Testis (tissue), 3 donors: ENCODE results near the gene KLK14. TPM values are rescaled to one million over a fixed set of nuclear protein-coding genes. Genes with fewer than 3 reads are reported as not detected.

ENCODE experiments used
- DNase-seq: peaks from one replicate; pipeline ENCODE4 v3.0.0-alpha.2; 2019
- H3K27ac ChIP-seq, 2 donors: fragments of 200-600 bp; sonication (generic); one replicate each; pipeline ENCODE4 v1.5.1; 2019
- H3K27me3 ChIP-seq: fragments of 200-600 bp; sonication (generic); one replicate; pipeline ENCODE4 v1.5.1; 2019
- H3K36me3 ChIP-seq: fragments of 200-600 bp; sonication (generic); one replicate; pipeline ENCODE4 v1.5.1; 2017; ENCODE audit warnings: low read depth; ENCODE audit errors: missing control alignments
- H3K4me1 ChIP-seq: fragments of 200-600 bp; sonication (generic); one replicate; pipeline ENCODE4 v1.5.1; 2019
- H3K4me3 ChIP-seq, 2 donors: fragments of 200-600 bp; sonication (generic); one replicate each; pipeline ENCODE4 v1.5.1; 2017 to 2019
- H3K9me3 ChIP-seq: fragments of 200-600 bp; sonication (generic); one replicate; pipeline ENCODE4 v1.5.1; 2017
- POLR2A ChIP-seq: fragments of 450-650 bp; IDR thresholded peaks from one replicate; pipeline ENCODE4 v1.6.1; 2017; ENCODE audit warnings: antibody characterized with exemption, mild to moderate bottlenecking, moderate library complexity
- WGBS, 2 donors: methylation state at CpG; one replicate each; pipeline ENCODE4 v1.1.5; 2018; 5-methylcytosine and 5-hydroxymethylcytosine counted together
- intact Hi-C: fragments of 100-400 bp; cut with DNase I; formaldehyde crosslinking; loops from one replicate; pipeline ENCODE4 v1.15.1; 2023; ENCODE audit warnings: low total_unique reads
- polyA plus RNA-seq: library from polyadenylated mRNA; stranded (reverse); fragments of 350-450 nt; fragmentation: Illumina TruSeq; extraction: RNeasy Lipid Tissue Mini Kit (QIAGEN cat#74804); gene quantifications from one replicate; pipeline ENCODE4 v1.2.3, GENCODE V29; 2014; ENCODE audit warnings: low read depth, low replicate concordance; ENCODE audit not compliant: insufficient read depth
- total RNA-seq, 2 donors: library from RNA; depleted of rRNA; stranded (reverse); fragments of >200 nt; gene quantifications; one replicate each; pipeline ENCODE4 v1.2.3, GENCODE V29; 2016
- TF ChIP-seq, protein P1 (sequence below), 3 experiments: fragments of 450-650 bp in 2 of 3; fragments of 200-600 bp in 1 of 3; sonication (generic) in 1 of 3; IDR thresholded peaks; one replicate each; pipeline ENCODE4 v1.5.1; 2016 to 2019; ENCODE audit warnings: antibody characterized with exemption in 3 of 3, mild to moderate bottlenecking in 2 of 3, moderate library complexity in 1 of 3

The KLK14 gene
- total and polyA plus RNA-seq, 3 donors from 2014 or later = 0.63 to 1.4 TPM; not detected in 1

DNA sequence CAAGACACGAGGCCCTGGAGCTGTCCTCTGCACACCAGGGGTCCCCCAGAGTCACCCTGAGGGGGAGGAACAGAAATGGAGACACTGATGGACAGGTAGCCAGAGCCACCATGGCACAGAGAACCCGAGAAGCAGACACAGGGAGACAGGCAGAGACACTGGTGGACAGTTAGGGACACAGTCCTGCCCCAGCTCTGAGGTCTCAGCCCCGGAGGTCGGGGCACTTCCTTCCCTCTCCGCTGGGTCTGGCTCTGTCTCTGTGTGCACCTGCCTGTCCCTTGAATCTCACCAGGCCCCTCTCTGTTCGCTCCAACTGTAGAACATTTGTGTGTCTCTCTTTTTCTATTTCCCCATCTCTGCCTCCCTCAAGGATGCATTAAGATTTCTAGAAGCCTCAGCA lies 4.6 kb downstream of the KLK14 start:
- no peak overlapping the region for H3K27ac ChIP-seq
- intact Hi-C loops = no loop called here
- TF ChIP-seq POLR2A = no peak
- TF ChIP-seq, protein P1, sequence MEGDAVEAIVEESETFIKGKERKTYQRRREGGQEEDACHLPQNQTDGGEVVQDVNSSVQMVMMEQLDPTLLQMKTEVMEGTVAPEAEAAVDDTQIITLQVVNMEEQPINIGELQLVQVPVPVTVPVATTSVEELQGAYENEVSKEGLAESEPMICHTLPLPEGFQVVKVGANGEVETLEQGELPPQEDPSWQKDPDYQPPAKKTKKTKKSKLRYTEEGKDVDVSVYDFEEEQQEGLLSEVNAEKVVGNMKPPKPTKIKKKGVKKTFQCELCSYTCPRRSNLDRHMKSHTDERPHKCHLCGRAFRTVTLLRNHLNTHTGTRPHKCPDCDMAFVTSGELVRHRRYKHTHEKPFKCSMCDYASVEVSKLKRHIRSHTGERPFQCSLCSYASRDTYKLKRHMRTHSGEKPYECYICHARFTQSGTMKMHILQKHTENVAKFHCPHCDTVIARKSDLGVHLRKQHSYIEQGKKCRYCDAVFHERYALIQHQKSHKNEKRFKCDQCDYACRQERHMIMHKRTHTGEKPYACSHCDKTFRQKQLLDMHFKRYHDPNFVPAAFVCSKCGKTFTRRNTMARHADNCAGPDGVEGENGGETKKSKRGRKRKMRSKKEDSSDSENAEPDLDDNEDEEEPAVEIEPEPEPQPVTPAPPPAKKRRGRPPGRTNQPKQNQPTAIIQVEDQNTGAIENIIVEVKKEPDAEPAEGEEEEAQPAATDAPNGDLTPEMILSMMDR (IDR thresholded peaks at IDR 0.05) = no peak
- H3K27me3 ChIP-seq = no peaks in the 10 kb centered on the region
- DNase-seq = no peak
- no peak overlapping the region for H3K4me3 ChIP-seq
- 77 to 89% methylated on average over 5 to 6 of the region's 6 CpGs for WGBS, 2 donors
- H3K9me3 ChIP-seq = no peaks in the 10 kb centered on the region
- no peaks in the 10 kb centered on the region for H3K4me1 ChIP-seq
- H3K36me3 ChIP-seq = no peaks in the 10 kb centered on the region

DNA sequence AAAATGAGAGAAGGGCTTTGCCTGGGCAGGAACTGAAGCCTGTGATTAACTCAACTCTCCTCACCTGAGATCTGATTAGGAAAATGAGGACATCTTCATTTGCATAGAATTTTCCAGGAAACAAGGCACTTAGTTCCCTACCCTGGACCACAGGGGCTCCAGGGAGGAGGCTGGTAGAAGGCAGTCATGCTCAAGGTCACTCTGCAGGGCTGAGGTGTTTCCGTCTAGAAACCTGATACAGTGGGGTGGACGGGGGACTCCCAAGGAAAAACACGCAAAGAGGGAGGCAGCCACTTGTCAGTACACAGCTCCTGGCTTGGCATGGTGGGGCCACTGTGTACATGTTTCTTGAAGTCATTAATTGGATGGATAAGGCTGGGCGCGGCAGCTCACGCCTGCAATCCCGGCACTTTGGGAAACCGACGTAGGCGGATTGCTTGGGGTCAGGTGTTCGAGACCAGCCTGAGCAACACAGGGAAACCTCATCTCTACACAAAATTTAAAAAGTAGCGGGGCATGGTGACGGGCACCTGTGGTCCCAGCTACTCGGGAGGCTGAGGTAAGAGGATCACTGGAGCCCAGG lies 6.0 kb downstream of the KLK14 start:
- Histone ChIP-seq H3K27ac (no peak overlapping the region), H3K4me1 (no peaks in the 10 kb centered on the region), H3K27me3 (no peaks in the 10 kb centered on the region), H3K9me3 (no peaks in the 10 kb centered on the region), H3K4me3 (no peak overlapping the region), H3K36me3 (no peaks in the 10 kb centered on the region)
- intact Hi-C loops = no loop called here
- TF ChIP-seq, protein P1 (IDR thresholded peaks at IDR 0.05) = no peak
- TF ChIP-seq POLR2A = no peak
- 80 to 83% methylated on average over 14 of the region's 14 CpGs for WGBS, 2 donors
- DNase-seq = no peak

DNA sequence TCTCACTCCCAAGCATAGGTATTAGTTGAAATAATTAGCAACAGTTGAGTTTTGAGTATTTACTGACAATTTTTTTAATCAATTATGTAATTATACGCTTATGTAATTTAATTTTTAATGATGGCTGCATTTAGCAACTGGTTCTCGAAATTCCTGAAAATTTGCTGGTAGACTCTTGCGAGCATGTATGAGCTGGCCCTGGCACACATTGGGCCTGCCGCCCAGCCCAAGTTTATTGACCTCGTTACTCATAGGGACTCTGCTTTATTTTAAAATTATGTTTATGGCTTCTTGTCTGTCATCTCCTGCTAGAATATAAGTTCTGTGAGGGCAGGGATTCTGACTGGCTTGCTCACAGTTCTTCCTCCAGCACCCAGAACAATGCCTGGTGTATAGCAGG lies 6.7 kb downstream of the KLK14 start:
- Histone ChIP-seq H3K27me3 (no peaks in the 10 kb centered on the region), H3K36me3 (no peaks in the 10 kb centered on the region), H3K4me1 (no peaks in the 10 kb centered on the region), H3K27ac (no peak overlapping the region), H3K4me3 (no peak overlapping the region), H3K9me3 (no peaks in the 10 kb centered on the region)
- intact Hi-C loops = no loop called here
- no peak for TF ChIP-seq POLR2A
- TF ChIP-seq, protein P1 (IDR thresholded peaks at IDR 0.05) = no peak
- whole genome bisulfite sequencing, 2 donors = 88 to 90% methylated on average over 5 of the region's 5 CpGs
- DNase-seq = no peak

DNA sequence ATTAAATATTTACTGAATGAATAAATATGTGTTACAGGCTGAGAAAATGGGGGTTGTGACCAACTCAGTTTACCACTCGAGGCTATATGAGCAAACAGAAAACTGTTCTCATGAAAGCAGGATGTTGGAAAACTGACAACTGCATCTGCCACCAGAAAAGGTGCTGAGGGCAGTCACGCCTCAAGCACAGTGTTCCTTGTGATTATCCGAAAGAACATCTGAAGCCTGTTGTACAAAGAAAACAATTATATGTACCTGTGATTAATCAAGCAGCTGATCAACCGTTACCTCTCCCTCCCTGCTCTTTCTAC lies 11.6 kb downstream of the KLK14 start:
- intact Hi-C loops = no loop called here
- Histone ChIP-seq H3K4me1 (no peaks in the 10 kb centered on the region), H3K36me3 (no peaks in the 10 kb centered on the region), H3K4me3 (no peak overlapping the region), H3K9me3 (no peaks in the 10 kb centered on the region), H3K27me3 (no peaks in the 10 kb centered on the region), H3K27ac (no peak overlapping the region)
- WGBS, 2 donors = 61 to 76% methylated on average over 4 of the region's 4 CpGs
- no peak for TF ChIP-seq POLR2A
- TF ChIP-seq, protein P1 (IDR thresholded peaks at IDR 0.05) = no peak
- no peak for DNase-seq

DNA sequence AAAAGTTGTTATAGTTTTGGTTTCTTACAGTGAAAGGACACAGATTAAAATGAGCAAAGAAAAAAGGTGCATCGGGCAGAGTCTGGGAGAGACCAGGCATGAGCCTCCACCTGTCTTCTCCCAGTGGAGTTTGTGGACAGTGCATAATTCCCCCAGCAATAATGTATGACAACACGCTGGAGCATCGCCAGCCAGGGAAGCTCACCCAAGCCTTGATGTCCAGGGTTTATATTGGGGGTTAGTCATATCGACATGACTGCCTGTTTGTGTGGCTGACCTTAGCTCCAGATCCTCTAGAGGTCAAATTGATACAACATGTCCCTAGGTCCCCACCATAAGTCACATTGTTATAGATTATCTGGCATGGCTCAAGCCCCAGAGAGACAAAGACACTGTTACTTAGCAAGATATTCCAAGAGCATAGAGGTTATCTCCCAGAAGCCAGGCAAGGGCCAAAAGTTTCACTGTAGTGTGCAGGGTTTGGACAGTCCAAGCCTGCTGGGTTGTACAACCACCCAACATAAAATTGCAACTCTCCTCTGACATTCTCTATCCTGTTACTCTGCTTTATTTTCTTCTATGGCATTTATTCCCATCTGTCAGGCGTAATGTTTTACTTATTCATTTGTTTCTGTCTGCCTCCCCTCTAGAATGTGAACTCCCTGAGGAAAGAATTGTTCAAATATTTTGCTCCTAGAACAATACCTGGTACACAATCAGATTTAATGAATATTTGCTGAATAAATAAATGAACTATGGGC lies 12.2 kb downstream of the KLK14 start:
- WGBS, 2 donors = 77 to 90% methylated on average over 5 of the region's 5 CpGs
- H3K27me3 ChIP-seq = no peaks in the 10 kb centered on the region
- no peak overlapping the region for H3K4me3 ChIP-seq
- H3K36me3 ChIP-seq = no peaks in the 10 kb centered on the region
- H3K4me1 ChIP-seq = peaks cover 2% of the 10 kb centered on the region
- no peak overlapping the region for H3K27ac ChIP-seq
- H3K9me3 ChIP-seq = no peaks in the 10 kb centered on the region
- intact Hi-C loops = no loop called here
- DNase-seq = no peak
- no peak for TF ChIP-seq POLR2A
